Coronary artery (tissue), 2 donors: ENCODE measurements around the gene EEIG2.
"Not testable (repeated sequence)": the region's sequence is repeated elsewhere in the genome, so short reads cannot be mapped to it uniquely, and the experiment has no call there.

Experiments
- DNase-seq: peaks from one replicate; pipeline ENCODE4 v3.0.0-alpha.2; 2017; ENCODE audit warnings: low spot score
- H3K27ac ChIP-seq, 2 donors: fragments of 200-600 bp; sonication (generic); one replicate each; pipeline ENCODE4 v1.5.1; 2016 to 2019
- H3K4me3 ChIP-seq: fragments of 200-600 bp; sonication (generic); 2 replicates; pipeline ENCODE4 v1.5.1; 2016; ENCODE audit warnings: mild to moderate bottlenecking, moderate library complexity
- CTCF ChIP-seq: fragments of 200-600 bp; sonication (generic); IDR thresholded peaks from one replicate; pipeline ENCODE4 v1.5.1; 2019; ENCODE audit warnings: antibody characterized with exemption

EEIG2 gene

GRCh38 chr1:108559215-108560186 is at the start of gene EEIG2:
Gene EEIG2 (plus strand): TSS chr1:108560100. CDS start chr1:108560429, 329 bp downstream.
- peak within 1 kb of the TSS; percentile 84 for H3K4me3 ChIP-seq
- peak; percentile 73 for TF ChIP-seq CTCF
- peak within 1 kb of the TSS; percentile 60 to 87 for H3K27ac ChIP-seq
- DNase-seq: peak; percentile 88

- no peak for DNase-seq
- no peak overlapping the region for H3K27ac ChIP-seq
- no peak for TF ChIP-seq CTCF
- H3K4me3 ChIP-seq: no peak overlapping the region
Measured at GRCh38 chr1:108511764-108512163, 48.1 kb upstream of the EEIG2 start.

GRCh38 chr1:108512239-108513043 is 47.5 kb upstream of the EEIG2 start:
- TF ChIP-seq CTCF: peak; percentile 61
- Histone ChIP-seq H3K4me3 (no peak overlapping the region), H3K27ac (no peak overlapping the region)
- no peak for DNase-seq

- Histone ChIP-seq H3K4me3 (no peak overlapping the region), H3K27ac (no peak overlapping the region)
- no peak for TF ChIP-seq CTCF
- no peak for DNase-seq
Measured at GRCh38 chr1:108513044-108513415, 46.9 kb upstream of the EEIG2 start.

GRCh38 chr1:108513914-108514313 is 46.0 kb upstream of the EEIG2 start:
- not testable (repeated sequence) for H3K27ac ChIP-seq, H3K4me3 ChIP-seq, DNase-seq

- H3K27ac ChIP-seq, H3K4me3 ChIP-seq, DNase-seq: not testable (repeated sequence)
Measured at GRCh38 chr1:108517301-108517897, 42.5 kb upstream of the EEIG2 start.

GRCh38 chr1:108521990-108522393 is 37.9 kb upstream of the EEIG2 start:
- no peak overlapping the region for H3K4me3 ChIP-seq
- H3K27ac ChIP-seq: no peak overlapping the region
- no peak for DNase-seq
- TF ChIP-seq CTCF: no peak
